Measurements from ENCODE around the gene MRE11. TPM values are rescaled to one million over a fixed set of nuclear protein-coding genes. Genes with fewer than 3 reads are reported as not detected.

The MRE11 gene
- polyA plus RNA-seq, 1 donor = 21.5 TPM

DNA sequence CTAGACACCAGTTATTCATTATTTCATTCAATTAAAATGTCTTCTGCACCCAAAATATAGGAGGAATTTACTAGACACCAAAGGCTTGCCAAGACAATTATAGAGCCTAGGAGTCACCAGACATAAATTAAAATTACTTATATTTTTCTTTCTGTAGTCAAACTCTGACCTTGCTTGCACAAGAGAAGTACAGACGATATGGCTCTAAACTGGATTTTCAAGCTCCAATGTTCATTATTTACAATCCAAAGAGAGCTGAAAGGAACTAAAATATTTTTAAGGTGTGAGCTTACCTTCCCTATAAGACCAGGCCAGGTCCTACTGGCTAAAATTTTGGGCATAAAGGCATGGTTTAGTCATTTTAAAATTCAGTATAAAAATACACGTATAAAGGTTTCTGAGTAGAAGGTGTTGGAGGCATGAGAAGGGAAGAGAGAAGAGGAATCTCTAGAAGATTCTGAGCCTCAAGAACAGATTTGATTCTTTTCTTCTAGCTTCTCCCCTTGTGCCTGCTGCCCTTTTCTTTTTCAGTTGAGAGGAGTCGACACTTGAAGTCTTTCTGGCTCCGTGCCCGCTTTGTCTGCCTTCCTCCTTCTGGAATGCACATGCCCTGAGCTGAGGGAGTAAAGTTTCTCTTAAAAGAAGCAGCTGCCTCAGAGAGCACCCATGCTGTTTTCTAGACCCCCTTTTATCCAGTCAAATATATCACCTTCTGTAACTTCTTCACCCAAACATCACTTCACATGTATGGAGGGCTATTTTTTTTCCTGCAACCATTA lies 32.1 kb upstream of the MRE11 start:
- H3K9me3 ChIP-seq (ENCODE audit: control insufficient read depth, low read depth, low read length) = no peaks in the 10 kb centered on the region
- H3K27ac ChIP-seq (ENCODE audit: low read length) = no peak overlapping the region
- DNase-seq = peak in 1 of 2 donors; percentile 52
- H3K27me3 ChIP-seq (ENCODE audit: control insufficient read depth, insufficient read depth, low read length) = no peaks in the 10 kb centered on the region
- H3K4me1 ChIP-seq (ENCODE audit: control insufficient read depth, insufficient read depth, low read length) = peaks cover 5% of the 10 kb centered on the region
- WGBS (ENCODE audit: insufficient coverage, low lambda C conversion rate) = no CpG with 5 or more reads among the region's 5 CpGs
- H3K36me3 ChIP-seq (ENCODE audit: control insufficient read depth, insufficient read depth, low read length) = no peaks in the 10 kb centered on the region
- H3K4me3 ChIP-seq (ENCODE audit: low read length) = no peak overlapping the region

DNA sequence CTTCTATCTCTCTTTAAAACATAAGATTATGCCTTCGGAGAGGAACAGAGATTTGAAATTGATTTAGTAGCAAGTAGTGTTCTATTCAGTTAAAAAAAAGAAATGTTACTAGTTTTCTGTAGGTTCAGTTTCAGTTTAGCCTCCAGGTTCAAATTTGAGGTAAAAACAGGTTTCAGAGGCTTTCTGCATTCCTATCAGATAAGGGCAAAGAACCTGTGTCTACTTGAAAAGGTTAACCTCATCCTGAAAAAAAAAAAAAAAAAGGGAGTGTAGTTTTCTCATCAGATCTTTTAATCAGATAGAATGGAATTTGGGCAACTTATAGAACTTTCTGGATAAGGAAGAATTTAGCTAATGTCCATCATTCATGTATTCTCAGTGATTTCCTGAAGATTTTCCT lies 30.7 kb upstream of the MRE11 start:
- Histone ChIP-seq H3K36me3 (ENCODE audit: control insufficient read depth, insufficient read depth, low read length) (no peaks in the 10 kb centered on the region), H3K9me3 (ENCODE audit: control insufficient read depth, low read depth, low read length) (no peaks in the 10 kb centered on the region), H3K27ac (ENCODE audit: low read length) (no peak overlapping the region), H3K27me3 (ENCODE audit: control insufficient read depth, insufficient read depth, low read length) (no peaks in the 10 kb centered on the region), H3K4me3 (ENCODE audit: low read length) (no peak overlapping the region), H3K4me1 (ENCODE audit: control insufficient read depth, insufficient read depth, low read length) (peaks cover 8% of the 10 kb centered on the region)
- 91% methylated on average over 1 of the region's 1 CpG for WGBS (ENCODE audit: insufficient coverage, low lambda C conversion rate)
- no peak for DNase-seq

DNA sequence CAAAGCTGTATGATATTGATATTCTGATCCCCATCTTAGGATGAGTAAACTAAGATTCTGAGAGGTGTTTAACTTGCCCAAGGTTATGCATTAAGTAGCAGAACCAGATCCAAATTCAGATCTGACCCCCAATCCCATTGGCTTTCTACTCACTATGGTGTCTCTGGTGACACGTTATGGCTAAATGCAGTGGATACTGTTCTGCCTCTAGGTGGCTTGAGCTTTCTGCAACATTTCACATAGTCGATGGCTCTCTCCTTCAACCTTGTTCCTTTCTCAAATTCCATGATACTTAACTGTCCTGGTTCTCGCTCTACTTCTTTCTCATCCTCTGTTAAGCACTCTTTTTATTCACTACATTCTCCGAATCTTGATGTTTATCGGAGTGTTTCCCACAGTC lies 28.0 kb upstream of the MRE11 start:
- H3K9me3 ChIP-seq (ENCODE audit: control insufficient read depth, low read depth, low read length) = no peaks in the 10 kb centered on the region
- DNase-seq = no peak

DNA sequence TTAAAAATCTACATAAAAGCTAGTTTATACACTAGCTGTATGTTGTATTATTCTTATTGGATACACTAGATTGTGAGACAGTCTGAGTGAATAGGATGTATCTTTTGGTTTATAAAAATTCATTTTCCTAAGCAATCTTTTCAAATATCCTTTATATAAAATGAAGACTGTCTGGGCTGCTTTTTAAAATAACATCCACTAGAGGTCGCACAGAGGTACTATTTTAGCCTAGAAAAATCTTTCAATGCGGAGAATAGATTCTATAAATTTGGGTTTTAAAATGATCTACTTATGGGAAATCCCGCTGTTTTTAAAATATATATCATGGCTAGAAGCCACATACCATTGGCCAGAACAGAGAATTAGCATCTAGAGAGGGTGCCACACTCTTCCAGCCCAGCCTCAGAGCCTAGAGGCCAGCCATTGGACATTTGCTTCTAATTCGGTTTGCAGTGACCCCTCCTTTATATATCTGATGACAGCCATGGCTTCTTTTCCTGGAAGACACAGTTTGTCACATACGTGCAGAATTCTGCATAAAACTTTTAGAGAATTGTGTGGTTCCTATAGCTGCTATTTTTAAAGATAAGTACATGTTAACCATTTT lies 25.9 kb upstream of the MRE11 start:
- H3K27me3 ChIP-seq (ENCODE audit: control insufficient read depth, insufficient read depth, low read length) = no peaks in the 10 kb centered on the region
- H3K4me1 ChIP-seq (ENCODE audit: control insufficient read depth, insufficient read depth, low read length) = peaks cover 3% of the 10 kb centered on the region
- no CpG with 5 or more reads among the region's 5 CpGs for WGBS (ENCODE audit: insufficient coverage, low lambda C conversion rate)
- no peak overlapping the region for H3K27ac ChIP-seq (ENCODE audit: low read length)
- H3K9me3 ChIP-seq (ENCODE audit: control insufficient read depth, low read depth, low read length) = no peaks in the 10 kb centered on the region
- no peak for DNase-seq
- H3K4me3 ChIP-seq (ENCODE audit: low read length) = no peak overlapping the region
- H3K36me3 ChIP-seq (ENCODE audit: control insufficient read depth, insufficient read depth, low read length) = no peaks in the 10 kb centered on the region

More for the DNA sequence above, 28.0 kb upstream of the MRE11 start:
- Histone ChIP-seq H3K27ac (ENCODE audit: low read length) (no peak overlapping the region), H3K4me1 (ENCODE audit: control insufficient read depth, insufficient read depth, low read length) (peaks cover 8% of the 10 kb centered on the region), H3K27me3 (ENCODE audit: control insufficient read depth, insufficient read depth, low read length) (no peaks in the 10 kb centered on the region), H3K4me3 (ENCODE audit: low read length) (no peak overlapping the region), H3K36me3 (ENCODE audit: control insufficient read depth, insufficient read depth, low read length) (no peaks in the 10 kb centered on the region)
- 77% methylated on average over 4 of the region's 5 CpGs for WGBS (ENCODE audit: insufficient coverage, low lambda C conversion rate)

DNA sequence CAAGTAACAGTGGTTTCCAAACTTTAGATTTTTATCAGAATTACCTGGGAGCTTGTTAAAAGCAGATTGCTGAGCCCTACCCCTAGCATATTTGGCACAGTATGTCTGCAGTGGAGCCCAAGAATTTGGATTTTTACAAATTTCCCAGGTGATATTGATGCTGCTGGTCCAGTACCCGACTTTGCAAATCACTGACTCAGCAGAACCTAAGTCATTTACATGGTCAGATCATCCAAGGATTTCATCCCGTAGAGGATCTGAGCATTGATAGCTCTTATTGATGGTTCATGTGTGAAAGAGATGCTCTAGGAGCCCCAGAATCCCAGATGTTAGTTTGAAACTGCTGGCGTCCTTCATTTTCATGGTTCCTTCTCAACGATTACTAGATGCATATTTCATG lies 24.7 kb upstream of the MRE11 start:
- Histone ChIP-seq H3K36me3 (ENCODE audit: control insufficient read depth, insufficient read depth, low read length) (no peaks in the 10 kb centered on the region), H3K4me3 (ENCODE audit: low read length) (no peak overlapping the region), H3K27me3 (ENCODE audit: control insufficient read depth, insufficient read depth, low read length) (no peaks in the 10 kb centered on the region), H3K27ac (ENCODE audit: low read length) (no peak overlapping the region), H3K9me3 (ENCODE audit: control insufficient read depth, low read depth, low read length) (no peaks in the 10 kb centered on the region), H3K4me1 (ENCODE audit: control insufficient read depth, insufficient read depth, low read length) (peaks cover 7% of the 10 kb centered on the region)
- WGBS (ENCODE audit: insufficient coverage, low lambda C conversion rate) = 90% methylated on average over 2 of the region's 4 CpGs
- DNase-seq = no peak

DNA sequence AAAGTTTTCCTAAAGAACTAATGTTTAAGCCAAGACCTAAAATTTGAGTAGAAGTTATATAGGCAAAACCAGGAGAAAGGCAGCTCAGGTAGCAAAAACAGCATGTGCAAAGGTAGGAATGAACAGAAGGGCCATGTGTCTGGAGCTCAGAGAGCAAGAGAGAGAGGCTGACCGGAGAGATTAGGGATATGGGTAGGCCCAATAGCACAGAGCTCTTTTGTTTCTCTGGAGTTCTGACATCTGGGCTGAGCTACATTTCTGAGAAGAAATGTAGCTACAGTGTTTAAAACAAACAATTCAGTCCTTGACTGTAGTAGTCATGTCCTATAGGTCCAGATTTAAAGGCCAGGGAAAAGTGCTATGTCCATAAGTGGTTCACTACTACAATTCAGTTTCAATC lies 23.1 kb upstream of the MRE11 start:
- no peak overlapping the region for H3K4me3 ChIP-seq (ENCODE audit: low read length)
- 80% methylated on average over 1 of the region's 1 CpG for WGBS (ENCODE audit: insufficient coverage, low lambda C conversion rate)
- H3K4me1 ChIP-seq (ENCODE audit: control insufficient read depth, insufficient read depth, low read length) = peaks cover 14% of the 10 kb centered on the region
- H3K27ac ChIP-seq (ENCODE audit: low read length) = no peak overlapping the region
- H3K36me3 ChIP-seq (ENCODE audit: control insufficient read depth, insufficient read depth, low read length) = no peaks in the 10 kb centered on the region
- no peaks in the 10 kb centered on the region for H3K27me3 ChIP-seq (ENCODE audit: control insufficient read depth, insufficient read depth, low read length)
- DNase-seq = no peak
- H3K9me3 ChIP-seq (ENCODE audit: control insufficient read depth, low read depth, low read length) = no peaks in the 10 kb centered on the region

DNA sequence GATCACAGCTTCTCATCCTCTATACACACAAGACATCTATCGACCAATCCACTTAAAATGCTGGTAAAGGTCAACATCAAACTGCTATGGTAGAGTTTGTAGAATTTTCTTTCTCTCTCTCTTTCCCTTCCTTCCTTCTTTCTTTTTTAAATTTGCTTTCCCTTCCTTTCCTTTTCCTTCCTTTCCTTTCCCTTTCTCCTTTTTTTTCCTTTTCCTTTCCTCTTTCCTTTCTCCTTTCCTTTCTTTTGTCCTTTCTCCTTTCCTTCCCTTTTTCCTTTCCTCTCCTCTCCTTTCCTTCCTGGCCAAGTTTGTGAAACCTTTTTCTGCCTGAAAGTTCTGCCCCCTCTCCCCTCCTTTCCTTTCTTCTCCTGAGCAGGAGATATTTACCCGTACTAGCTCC lies 21.8 kb upstream of the MRE11 start:
- no peaks in the 10 kb centered on the region for H3K27me3 ChIP-seq (ENCODE audit: control insufficient read depth, insufficient read depth, low read length)
- no peak overlapping the region for H3K4me3 ChIP-seq (ENCODE audit: low read length)
- H3K9me3 ChIP-seq (ENCODE audit: control insufficient read depth, low read depth, low read length) = no peaks in the 10 kb centered on the region
- no peaks in the 10 kb centered on the region for H3K36me3 ChIP-seq (ENCODE audit: control insufficient read depth, insufficient read depth, low read length)
- H3K4me1 ChIP-seq (ENCODE audit: control insufficient read depth, insufficient read depth, low read length) = peaks cover 14% of the 10 kb centered on the region
- WGBS (ENCODE audit: insufficient coverage, low lambda C conversion rate) = 87% methylated on average over 2 of the region's 2 CpGs
- no peak for DNase-seq
- no peak overlapping the region for H3K27ac ChIP-seq (ENCODE audit: low read length)

DNA sequence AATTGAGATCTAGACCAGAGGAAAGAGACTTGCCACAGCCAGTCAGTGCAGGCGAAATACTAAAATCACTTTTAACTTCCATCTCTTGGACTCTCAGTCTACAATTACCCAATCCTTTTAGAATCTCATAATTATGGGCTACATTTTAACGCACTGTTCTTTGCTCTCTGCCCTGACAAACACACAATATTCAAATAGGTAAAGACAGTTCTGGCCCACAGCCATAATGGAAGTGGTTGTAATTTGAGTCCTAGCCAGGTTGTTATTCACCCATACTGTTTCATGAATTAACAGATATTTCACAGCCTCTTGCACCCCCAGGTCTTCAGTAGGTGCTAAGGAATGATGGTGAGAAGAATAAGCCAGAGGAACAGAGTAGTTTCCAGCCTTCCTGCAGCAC lies 19.4 kb upstream of the MRE11 start:
- peak; percentile 37 to 85 for DNase-seq
- WGBS (ENCODE audit: insufficient coverage, low lambda C conversion rate) = no CpG with 5 or more reads among the region's 2 CpGs
- H3K36me3 ChIP-seq (ENCODE audit: control insufficient read depth, insufficient read depth, low read length) = no peaks in the 10 kb centered on the region
- H3K4me1 ChIP-seq (ENCODE audit: control insufficient read depth, insufficient read depth, low read length) = peaks cover 11% of the 10 kb centered on the region
- H3K4me3 ChIP-seq (ENCODE audit: low read length) = no peak overlapping the region
- H3K27ac ChIP-seq (ENCODE audit: low read length) = peak overlapping the region; percentile 5
- no peaks in the 10 kb centered on the region for H3K27me3 ChIP-seq (ENCODE audit: control insufficient read depth, insufficient read depth, low read length)
- H3K9me3 ChIP-seq (ENCODE audit: control insufficient read depth, low read depth, low read length) = no peaks in the 10 kb centered on the region

DNA sequence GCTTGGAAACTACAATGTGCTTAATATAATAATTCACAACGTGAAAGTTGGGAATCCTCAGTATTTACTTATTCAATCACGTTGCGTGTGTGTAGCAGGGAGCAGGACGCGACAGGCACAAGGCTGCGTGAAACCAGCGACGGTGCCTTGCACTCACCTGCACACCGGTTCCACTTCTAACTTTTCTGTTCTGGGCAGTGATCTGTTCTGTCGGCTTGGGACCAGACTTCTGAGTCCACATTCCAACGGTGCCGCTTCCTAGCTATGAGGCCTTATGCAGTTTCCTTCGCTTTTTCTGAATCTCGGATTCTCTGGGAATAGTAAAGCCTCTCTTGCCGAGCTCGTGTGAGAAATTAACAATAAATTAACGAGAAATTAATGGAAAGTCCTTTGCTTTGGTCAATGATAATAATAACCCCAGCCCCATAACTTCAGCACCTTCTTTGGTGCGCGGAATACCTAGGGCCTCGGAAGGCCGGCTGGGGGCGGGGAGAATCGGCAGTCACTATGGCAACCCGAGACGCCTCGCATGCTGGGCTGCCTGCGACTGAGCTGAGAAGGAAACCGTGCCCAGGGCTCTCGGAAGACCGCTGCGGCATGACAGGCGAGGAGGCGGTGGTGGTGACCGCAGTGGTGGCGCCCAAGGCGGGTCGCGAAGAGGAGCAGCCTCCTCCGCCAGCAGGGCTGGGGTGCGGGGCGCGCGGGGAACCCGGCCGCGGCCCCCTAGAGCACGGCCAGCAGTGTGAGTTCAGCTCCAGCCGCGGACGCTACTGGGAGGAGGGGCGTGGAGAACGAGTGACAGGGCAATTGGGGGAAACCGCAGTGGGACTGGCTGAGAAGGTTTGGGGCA lies 18.5 kb upstream of the MRE11 start, which contains the start of gene C11orf97:
C11orf97 (plus strand) TSS at position 530 of the 850 bp plus-strand sequence; CDS start at position 598, 68 bp downstream.
- Histone ChIP-seq H3K36me3 (ENCODE audit: control insufficient read depth, insufficient read depth, low read length) (no peaks in the 10 kb centered on the region), H3K4me1 (ENCODE audit: control insufficient read depth, insufficient read depth, low read length) (peaks cover 11% of the 10 kb centered on the region), H3K4me3 (ENCODE audit: low read length) (peak within 1 kb of the TSS; percentile 37), H3K27ac (ENCODE audit: low read length) (peak within 1 kb of the TSS; percentile 5), H3K27me3 (ENCODE audit: control insufficient read depth, insufficient read depth, low read length) (no peaks in the 10 kb centered on the region), H3K9me3 (ENCODE audit: control insufficient read depth, low read depth, low read length) (no peaks in the 10 kb centered on the region)
- peak; percentile 37 to 61 for DNase-seq
- no CpG with 5 or more reads among the region's 53 CpGs for WGBS (ENCODE audit: insufficient coverage, low lambda C conversion rate)

DNA sequence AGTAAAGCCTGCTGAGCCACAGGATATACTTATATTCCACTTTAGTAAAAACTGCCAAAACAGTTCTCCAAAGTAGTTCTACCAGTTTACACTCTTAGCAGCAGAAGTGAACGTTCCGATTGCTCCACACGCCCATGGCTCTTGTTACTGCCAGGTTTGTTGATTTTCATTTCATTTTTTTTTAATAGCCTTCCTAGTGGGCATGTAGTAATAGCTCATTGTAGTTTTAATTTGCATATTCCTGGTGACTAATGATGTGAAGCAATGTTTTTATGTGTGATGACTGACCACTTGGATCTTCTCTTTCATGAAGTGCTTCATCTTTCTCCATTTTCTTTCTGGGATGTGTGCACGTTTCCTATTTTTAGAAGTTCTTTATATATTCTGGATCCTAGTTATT lies 13.8 kb upstream of the MRE11 start:
- no peak overlapping the region for H3K4me3 ChIP-seq (ENCODE audit: low read length)
- H3K9me3 ChIP-seq (ENCODE audit: control insufficient read depth, low read depth, low read length) = no peaks in the 10 kb centered on the region
- 100% methylated on average over 1 of the region's 4 CpGs for WGBS (ENCODE audit: insufficient coverage, low lambda C conversion rate)
- no peaks in the 10 kb centered on the region for H3K27me3 ChIP-seq (ENCODE audit: control insufficient read depth, insufficient read depth, low read length)
- no peak overlapping the region for H3K27ac ChIP-seq (ENCODE audit: low read length)
- no peaks in the 10 kb centered on the region for H3K36me3 ChIP-seq (ENCODE audit: control insufficient read depth, insufficient read depth, low read length)
- H3K4me1 ChIP-seq (ENCODE audit: control insufficient read depth, insufficient read depth, low read length) = peaks cover 3% of the 10 kb centered on the region
- DNase-seq = no peak

All from large intestine (tissue), 3 donors.